Suprapubic skin (tissue), 3 donors: ENCODE results near the gene MED31.

Experiments
- POLR2A ChIP-seq, 2 donors: fragments of 450-650 bp; IDR thresholded peaks; one replicate each; pipeline ENCODE4 v1.6.1; 2017; ENCODE audit warnings: antibody characterized with exemption in 2 of 2, mild to moderate bottlenecking in 2 of 2, moderate library complexity in 2 of 2
- TF ChIP-seq, protein P1 (sequence below), 2 donors: fragments of 200-600 bp in 1 of 2; fragments of 450-650 bp in 1 of 2; sonication (generic) in 1 of 2; IDR thresholded peaks; one replicate each; pipeline ENCODE4 v1.5.1; 2016 to 2019; ENCODE audit warnings: antibody characterized with exemption in 2 of 2, mild to moderate bottlenecking in 1 of 2, moderate library complexity in 1 of 2

DNA sequence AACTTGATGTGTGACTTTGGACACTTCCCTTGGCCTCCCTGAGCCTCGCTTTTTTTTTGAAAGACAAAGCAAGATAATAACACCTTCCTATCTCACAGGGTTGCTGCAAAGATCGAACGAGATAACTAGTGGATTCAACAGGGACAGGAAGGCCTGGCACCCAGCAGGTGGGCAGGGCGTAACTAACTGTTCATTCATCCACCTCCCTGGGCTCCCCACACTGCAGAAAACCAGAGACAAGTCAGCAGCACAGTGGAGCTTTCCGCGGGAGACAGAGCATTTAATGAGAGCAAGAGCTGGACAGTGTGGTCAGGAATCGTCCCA lies 33.0 kb upstream of the MED31 start:
- TF ChIP-seq, protein P1, sequence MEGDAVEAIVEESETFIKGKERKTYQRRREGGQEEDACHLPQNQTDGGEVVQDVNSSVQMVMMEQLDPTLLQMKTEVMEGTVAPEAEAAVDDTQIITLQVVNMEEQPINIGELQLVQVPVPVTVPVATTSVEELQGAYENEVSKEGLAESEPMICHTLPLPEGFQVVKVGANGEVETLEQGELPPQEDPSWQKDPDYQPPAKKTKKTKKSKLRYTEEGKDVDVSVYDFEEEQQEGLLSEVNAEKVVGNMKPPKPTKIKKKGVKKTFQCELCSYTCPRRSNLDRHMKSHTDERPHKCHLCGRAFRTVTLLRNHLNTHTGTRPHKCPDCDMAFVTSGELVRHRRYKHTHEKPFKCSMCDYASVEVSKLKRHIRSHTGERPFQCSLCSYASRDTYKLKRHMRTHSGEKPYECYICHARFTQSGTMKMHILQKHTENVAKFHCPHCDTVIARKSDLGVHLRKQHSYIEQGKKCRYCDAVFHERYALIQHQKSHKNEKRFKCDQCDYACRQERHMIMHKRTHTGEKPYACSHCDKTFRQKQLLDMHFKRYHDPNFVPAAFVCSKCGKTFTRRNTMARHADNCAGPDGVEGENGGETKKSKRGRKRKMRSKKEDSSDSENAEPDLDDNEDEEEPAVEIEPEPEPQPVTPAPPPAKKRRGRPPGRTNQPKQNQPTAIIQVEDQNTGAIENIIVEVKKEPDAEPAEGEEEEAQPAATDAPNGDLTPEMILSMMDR (IDR thresholded peaks at IDR 0.05), result no peak
- TF ChIP-seq POLR2A (IDR thresholded peaks at IDR 0.05), result no peak
